PFSK-1 (cell line): ENCODE results near the gene VCPKMT.

Source experiments
- FOXP2 ChIP-seq: optimal IDR thresholded peaks from 2 replicates; pipeline ENCODE3; 2011; ENCODE audit warnings: borderline replicate concordance, control low read depth, inconsistent platforms; ENCODE audit not compliant: insufficient read depth; ENCODE audit errors: extremely low read length, extremely low read depth
- POLR2AphosphoS5 ChIP-seq: IDR thresholded peaks from 2 replicates; pipeline ENCODE4 v1.6.1; 2012; ENCODE audit warnings: low read depth, mild to moderate bottlenecking, control low read depth, low read length, moderate library complexity
- SIN3A ChIP-seq: IDR thresholded peaks from 2 replicates; pipeline ENCODE4 v1.6.1; 2012; ENCODE audit warnings: mild to moderate bottlenecking, low read length, moderate library complexity, borderline replicate concordance; ENCODE audit not compliant: insufficient read depth
- TAF1 ChIP-seq: IDR thresholded peaks from 2 replicates; pipeline ENCODE4 v1.6.1; 2012; ENCODE audit warnings: low read length, control low read depth, borderline replicate concordance; ENCODE audit not compliant: insufficient read depth
- TF ChIP-seq, protein P1 (sequence below), 2 experiments: IDR thresholded peaks; 2 replicates each; pipeline versions ENCODE4 v1.6.1 to v1.8.0; 2011 to 2012; ENCODE audit warnings: low read depth in 2 of 2, low read length in 2 of 2, control low read depth in 1 of 2, inconsistent platforms in 1 of 2, mild to moderate bottlenecking in 1 of 2, moderate library complexity in 1 of 2; ENCODE audit not compliant: insufficient read depth in 1 of 2

VCPKMT gene

DNA sequence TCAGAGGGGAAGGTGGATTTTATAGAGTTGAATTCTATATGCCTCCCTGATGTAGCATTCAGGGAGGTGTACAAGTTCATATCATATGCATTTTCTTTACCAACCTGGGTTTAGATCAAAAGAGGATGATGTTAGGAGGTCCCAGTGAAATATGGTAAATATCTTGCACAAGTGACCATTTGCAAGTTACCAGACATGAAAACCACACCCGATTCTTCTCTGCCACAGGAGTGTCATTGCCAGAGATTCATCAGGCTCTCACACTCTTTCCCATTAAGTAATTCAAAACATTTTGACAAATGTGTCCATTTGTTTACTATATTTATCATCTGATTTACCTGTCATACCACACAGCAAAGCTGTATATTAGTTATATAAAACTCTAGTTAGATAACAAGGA is 44.0 kb downstream of the VCPKMT start:
- TF ChIP-seq FOXP2 (no peak), TAF1 (no peak), POLR2AphosphoS5 (no peak), SIN3A (no peak)
- TF ChIP-seq, protein P1, sequence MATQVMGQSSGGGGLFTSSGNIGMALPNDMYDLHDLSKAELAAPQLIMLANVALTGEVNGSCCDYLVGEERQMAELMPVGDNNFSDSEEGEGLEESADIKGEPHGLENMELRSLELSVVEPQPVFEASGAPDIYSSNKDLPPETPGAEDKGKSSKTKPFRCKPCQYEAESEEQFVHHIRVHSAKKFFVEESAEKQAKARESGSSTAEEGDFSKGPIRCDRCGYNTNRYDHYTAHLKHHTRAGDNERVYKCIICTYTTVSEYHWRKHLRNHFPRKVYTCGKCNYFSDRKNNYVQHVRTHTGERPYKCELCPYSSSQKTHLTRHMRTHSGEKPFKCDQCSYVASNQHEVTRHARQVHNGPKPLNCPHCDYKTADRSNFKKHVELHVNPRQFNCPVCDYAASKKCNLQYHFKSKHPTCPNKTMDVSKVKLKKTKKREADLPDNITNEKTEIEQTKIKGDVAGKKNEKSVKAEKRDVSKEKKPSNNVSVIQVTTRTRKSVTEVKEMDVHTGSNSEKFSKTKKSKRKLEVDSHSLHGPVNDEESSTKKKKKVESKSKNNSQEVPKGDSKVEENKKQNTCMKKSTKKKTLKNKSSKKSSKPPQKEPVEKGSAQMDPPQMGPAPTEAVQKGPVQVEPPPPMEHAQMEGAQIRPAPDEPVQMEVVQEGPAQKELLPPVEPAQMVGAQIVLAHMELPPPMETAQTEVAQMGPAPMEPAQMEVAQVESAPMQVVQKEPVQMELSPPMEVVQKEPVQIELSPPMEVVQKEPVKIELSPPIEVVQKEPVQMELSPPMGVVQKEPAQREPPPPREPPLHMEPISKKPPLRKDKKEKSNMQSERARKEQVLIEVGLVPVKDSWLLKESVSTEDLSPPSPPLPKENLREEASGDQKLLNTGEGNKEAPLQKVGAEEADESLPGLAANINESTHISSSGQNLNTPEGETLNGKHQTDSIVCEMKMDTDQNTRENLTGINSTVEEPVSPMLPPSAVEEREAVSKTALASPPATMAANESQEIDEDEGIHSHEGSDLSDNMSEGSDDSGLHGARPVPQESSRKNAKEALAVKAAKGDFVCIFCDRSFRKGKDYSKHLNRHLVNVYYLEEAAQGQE (IDR thresholded peaks at IDR 0.05; ENCODE audit: insufficient read depth in 1 of 2, low read depth in 2 of 2, low read length in 2 of 2): no peak

DNA sequence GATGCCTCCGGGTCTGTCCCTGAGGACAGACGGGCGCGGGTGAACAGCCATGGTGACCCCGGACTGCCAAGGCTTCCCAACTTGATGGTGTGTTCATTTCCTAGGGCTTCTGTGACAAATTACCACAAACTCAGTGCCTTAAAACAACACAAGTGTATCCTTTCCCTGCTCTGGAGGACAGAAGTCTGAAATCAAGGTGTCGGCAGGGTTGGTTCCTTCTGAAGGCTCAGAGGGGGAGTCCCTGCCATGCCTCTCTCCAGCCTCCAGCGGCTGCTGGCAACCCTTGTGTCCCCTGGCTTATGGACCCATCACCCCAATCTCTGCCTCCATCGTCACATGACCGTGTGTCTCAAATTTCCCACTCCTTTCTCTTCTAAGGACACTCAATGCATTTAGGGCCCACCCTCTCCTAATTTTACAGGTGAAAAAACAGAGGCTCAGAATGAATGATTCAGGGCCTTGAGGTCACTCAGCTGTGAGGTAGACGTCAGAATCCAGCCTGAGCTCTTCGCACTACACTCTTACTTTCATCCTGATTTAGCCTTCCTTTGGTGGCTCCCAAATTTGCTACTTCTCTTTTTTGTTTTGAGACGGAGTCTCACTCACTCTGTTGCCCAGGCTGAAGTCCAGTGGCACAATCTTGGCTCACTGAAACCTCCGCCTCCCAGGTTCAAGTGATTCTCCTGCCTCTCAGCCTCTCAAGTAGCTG is 45.4 kb downstream of the VCPKMT start:
- TF ChIP-seq FOXP2 (no peak), SIN3A (no peak), TAF1 (no peak), POLR2AphosphoS5 (no peak)
- TF ChIP-seq, protein P1 (IDR thresholded peaks at IDR 0.05; ENCODE audit: insufficient read depth in 1 of 2, low read depth in 2 of 2, low read length in 2 of 2): no peak

DNA sequence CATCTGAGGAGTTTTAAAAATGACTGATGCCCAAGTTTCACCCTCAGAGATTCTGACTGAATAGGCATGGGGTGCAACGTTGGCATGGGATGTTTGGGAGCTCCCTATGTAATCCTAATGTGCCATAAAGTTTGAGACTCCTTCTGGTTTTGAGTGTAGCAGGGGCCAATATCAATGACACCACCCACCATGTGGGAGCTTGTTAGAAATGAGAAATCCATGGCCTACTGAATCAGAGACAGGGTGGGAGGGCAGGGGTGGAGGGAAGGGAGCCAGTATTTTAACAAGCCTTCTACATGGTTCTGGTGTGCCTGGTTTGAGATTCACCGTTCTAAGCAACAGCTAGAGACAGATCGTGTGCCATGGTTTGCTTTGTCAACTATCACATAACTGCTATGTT is 46.1 kb downstream of the VCPKMT start:
- TF ChIP-seq FOXP2: no peak
- TF ChIP-seq TAF1: no peak

DNA sequence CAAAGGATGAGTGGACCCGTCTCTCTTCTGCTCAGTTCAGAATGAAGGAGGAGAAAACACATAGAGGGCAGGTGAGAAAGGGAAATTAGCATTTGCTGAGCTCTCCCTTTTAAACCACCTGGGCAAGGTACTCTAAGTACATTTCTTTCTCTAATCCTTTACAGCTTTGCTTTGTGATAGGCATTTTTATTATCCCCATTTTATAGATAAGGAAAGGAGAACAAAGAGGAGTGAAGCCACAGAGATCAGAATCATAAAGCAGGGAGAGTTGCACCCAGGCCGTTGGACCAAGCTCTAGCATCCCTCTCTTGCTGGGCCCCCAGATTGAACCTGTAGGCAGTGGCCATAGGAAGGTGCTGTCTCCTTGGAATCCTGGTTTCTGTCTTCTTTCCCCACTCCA is 47.0 kb downstream of the VCPKMT start:
- TF ChIP-seq SIN3A (no peak), POLR2AphosphoS5 (no peak)
- TF ChIP-seq, protein P1 (IDR thresholded peaks at IDR 0.05; ENCODE audit: insufficient read depth in 1 of 2, low read depth in 2 of 2, low read length in 2 of 2): no peak

DNA sequence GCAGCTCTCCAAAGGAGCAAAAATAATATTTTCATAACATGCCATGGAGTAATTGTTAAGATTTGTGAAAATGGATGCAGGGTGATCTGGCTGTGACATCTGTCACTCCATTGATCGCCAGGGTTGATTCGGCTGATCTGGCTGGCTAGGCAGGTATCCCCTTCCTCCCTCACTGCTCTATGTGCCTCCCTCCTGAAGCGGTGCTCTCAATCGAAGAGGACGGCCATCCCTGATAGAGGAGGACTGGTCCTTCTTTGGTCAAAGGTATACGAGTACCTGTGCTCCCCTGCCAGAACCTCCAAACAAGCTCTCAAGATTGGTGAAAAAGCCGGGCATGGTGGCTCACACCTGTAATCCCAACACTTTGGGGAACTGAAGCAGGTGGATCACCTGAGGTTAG is 47.9 kb downstream of the VCPKMT start:
- TF ChIP-seq, protein P1 (IDR thresholded peaks at IDR 0.05; ENCODE audit: insufficient read depth in 1 of 2, low read depth in 2 of 2, low read length in 2 of 2): no peak
- TF ChIP-seq POLR2AphosphoS5 (no peak), TAF1 (no peak), FOXP2 (no peak), SIN3A (no peak)
